Medulla oblongata (tissue), 1 donor: ENCODE results near the gene TMEM201.

Source experiments
- DNase-seq: peaks from one replicate; pipeline ENCODE4 v3.0.0-alpha.2; 2015; ENCODE audit errors: extremely low spot score

TMEM201 gene

DNA sequence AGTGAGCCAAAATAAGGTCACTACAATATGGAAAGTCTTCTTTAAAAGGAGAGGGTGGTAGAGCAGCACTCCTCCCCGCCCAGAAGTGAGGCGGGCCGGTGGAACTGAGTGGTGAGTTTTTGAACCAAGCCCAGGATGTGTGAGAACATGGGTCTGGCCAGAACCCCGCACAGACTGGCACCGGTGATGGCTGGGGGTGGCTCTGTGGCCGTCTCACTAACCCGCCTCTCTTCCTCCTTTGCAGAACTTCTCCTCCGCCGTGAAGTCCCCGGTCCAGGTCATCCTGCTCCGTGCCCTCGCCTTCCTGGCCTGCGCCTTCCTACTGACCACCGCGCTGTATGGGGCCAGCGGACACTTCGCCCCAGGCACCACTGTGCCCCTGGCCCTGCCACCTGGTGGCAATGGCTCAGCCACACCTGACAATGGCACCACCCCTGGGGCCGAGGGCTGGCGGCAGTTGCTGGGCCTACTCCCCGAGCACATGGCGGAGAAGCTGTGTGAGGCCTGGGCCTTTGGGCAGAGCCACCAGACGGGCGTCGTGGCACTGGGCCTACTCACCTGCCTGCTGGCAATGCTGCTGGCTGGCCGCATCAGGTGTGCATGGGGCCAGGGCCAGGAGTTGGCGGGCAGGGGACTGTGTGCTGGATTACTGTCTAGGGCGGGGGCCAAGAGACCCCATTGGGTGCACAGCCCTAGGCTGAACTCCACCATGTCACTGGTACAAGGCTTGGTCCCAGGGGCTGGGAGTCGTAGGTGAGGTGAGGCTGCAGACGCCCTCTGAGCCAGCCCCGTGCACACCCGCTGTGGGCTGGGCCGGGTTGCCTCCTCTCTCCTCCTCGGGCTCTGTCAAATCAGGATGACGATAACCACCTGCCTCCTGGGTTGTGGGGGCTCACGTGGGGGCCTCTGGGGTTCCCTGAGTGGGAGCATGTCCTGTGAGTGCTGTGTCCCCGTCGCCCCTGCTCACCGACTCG lies 12.4 kb downstream of the TMEM201 start:
- DNase-seq = no peak

DNA sequence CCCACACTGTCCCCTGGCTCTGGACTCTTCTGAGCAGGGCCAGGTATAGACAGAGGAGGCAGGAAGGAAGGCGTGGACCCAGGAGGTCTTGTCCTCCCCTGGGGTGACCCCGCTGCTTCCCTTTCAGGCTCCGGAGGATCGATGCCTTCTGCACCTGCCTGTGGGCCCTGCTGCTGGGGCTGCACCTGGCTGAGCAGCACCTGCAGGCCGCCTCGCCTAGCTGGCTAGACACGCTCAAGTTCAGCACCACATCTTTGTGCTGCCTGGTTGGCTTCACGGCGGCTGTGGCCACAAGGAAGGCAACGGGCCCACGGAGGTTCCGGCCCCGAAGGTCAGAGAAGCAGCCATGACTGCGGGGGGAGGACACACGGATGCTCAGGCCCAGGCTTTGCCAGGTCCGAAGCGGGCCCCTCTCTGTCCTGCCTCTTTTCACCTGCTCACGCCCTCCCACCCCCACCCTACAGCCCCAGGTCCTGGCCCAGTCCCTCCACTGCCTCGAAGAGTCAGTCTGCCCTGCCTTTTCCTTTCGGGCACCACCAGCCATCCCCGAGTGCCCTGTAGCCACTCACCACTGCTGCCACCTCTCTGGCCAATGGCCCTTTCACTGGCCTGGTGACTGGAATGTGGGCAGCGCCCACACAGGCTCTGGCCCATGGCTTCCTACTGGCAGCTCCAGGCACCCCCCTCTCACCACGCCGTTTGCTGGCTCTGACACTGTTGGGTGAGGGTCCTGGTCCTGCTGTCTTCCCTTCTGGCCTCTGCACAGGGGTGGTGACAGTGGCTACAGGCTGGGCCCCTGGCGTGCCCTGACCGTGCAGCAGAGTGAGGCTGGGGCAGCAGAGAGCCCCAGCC lies 13.5 kb downstream of the TMEM201 start:
- DNase-seq = no peak

DNA sequence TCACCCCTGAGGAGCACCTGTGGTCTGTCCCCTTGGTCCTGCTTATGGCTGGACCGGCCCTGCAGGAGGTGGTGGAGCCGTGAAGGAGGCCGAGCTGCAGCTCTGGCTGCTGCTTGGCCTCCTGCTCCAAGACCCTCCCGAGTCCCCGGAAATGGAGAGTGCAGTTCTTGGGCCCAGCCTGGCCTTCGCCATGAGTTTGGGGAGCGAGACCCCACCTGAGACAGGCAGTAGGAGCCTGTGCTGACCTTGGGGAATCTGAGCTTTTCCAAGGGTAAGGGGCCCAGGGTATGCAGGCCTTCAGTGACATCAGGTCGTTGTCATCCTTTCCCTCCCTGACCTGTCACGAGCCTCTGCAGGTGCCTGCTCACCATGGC lies 14.1 kb downstream of the TMEM201 start:
- DNase-seq = no peak

DNA sequence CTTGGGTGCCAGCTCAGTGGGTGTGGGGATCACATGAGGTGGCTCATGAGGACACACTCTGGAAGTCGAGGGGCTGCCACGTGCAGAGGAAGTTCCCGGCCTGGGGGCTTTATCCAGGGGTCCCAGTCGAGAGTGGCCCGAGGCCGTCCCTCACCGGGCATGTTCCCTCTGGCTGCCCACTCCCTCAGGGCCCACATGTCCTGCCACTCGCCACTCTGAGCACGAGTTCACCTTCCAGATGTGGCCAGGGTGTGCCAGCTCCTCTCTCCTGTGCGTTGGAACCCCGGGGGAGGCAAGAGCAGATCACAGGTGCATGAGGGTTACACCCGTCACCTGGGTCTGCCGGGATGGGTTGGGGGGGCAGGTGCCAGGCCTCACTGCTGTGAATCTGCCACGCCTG lies 14.6 kb downstream of the TMEM201 start:
- no peak for DNase-seq

DNA sequence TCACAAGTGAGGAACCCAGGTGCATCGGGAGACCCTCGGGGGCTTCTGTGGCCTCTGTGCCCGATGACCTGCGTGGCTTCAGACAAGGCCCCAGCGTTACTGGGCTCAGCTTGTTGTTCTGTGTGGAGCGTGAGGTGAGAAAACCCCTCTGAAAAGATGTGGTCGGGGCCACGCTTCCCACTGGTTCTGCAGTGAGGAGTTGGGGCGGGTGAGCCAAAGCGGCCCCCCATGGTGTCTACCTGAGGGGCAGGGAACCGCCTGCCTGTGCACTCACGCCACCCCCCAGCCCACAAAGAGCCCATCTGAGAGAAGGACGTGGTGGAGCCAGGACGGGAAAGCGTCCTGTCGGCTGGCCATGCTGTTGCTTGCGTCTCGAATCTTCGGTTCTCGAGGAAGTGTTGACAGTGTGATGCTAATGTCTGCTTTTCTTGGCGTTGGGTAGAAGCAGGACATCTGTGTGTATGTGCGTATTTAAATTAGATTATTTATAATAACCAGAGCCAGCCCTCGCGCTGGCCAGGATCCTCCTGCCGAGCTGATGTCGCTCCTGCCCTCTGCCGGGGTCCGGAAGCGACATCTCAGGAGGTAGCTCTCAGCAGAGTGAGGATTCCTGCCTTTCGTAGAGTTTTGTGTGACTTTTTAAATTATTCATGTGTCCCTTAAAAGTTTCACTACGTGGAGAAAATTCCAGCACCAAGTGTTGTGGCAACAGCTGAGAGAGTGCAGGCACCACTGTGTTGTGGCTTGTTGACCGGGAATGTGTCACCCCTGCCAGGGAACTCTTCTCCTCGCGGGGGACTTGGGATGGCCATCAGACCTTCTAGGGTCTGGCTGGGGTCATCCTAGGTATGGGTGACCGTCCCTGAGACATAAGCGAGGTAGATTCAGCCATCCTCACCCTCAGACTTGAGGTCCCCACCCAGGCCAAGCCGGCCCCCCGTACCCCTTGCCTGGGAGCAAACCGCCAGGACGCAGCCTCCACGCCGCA lies 15.3 kb downstream of the TMEM201 start:
- no peak for DNase-seq

- no peak for DNase-seq
Measured at GRCh38 chr1:9604836-9605235, 16.1 kb downstream of the TMEM201 start.

DNA sequence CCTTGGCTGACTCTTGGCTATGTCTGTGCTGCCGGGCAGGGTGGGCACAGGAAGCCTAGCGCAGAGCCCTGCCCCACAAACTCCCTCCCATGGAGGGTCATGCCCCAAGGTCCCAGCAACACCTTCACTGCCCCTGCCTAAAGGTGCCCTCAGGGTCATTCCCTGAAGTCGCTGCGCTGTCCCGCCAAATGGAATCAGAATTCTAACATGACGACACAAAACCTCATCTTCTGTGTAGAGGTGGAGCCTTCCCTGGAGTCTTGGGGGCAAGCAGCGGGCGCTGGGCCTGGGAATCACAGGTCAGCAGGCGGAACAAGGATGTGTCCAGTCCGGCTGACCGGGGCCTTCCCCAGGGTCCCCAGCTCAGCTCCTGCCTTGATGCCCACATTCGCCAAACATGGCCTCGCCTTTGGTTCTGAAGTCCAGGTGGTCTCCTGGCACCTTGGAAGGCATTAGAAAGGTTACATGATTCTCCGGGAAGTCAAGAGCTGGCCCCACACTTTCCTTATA lies 17.3 kb downstream of the TMEM201 start:
- no peak for DNase-seq

DNA sequence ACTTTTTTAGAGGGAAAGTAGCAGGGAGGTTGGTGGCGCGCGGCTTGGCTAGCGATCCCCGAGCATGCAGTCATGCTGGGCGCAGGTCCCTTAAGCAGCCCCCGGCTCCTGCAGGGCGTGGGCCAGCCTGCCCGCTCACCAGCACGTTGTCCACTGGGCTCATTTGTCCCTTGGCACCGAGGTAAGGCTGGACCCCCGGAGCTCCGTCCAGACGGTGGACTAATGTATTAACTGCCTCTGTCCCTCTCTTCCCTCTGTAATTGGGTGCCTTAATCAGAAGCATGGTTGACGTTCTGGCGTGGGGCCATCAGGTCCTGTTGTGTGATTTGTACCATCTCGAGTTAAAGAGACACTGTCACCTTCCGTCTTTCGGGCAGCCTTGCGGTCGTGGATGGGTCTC lies 17.7 kb downstream of the TMEM201 start:
- no peak for DNase-seq

DNA sequence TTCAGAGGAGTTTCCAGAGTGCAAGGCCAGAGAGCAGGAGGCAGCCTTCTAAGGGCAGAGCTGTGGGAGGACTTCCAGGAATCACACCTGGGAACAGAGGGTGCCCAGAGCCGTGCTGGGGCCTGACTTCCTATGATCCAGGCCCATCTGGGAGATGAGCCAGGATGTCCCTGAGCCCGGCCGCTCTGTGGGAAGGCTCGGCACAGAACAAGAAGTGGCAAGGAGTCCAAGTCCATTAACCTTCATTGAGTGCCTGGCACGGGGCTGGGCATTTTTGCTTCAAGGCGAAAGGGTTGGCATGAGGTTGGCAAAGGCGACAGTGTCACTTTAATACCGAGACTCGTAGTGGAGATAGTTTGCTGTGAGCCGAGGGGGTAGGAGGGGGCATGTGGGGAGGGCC lies 18.2 kb downstream of the TMEM201 start:
- peak; percentile 70 for DNase-seq

GRCh38 chr1:9607352-9607751 lies 18.6 kb downstream of the TMEM201 start:
- DNase-seq = no peak

DNA sequence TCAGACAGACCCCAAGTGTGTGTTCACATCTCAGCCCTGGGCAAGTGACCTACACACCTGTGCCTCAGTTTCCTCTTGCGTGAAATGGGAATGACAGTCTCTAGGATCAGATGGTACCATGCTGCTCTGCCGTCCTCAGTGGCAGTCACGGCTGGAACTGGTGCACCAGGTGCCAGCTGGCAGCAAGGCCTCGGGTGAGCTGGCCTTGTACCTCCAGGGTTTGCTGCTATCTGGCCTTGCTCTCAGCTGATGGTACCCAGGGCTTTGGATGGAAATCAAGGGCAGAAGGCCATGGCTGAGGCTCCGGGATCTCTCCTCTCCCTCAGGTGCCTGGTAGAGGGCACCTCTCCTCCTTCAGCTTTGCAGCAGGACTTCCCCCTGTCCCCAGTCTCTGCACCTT lies 21.3 kb downstream of the TMEM201 start:
- DNase-seq = no peak

DNA sequence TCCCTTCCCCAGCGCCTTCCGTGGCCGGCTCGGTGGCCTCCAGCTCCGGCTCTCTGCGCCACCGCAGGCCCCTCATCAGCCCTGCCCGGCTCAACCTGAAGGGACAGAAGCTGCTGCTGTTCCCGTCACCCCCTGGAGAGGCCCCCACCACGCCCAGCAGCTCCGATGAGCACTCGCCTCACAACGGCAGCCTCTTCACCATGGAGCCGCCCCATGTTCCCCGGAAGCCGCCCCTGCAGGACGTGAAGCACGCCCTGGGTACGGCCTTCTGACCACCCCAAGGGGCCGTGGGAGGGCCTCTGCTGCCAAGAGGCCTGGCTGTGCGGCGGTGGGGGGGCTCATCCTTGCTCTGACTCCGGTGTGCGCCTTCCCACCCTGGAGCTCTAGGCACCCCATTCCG lies 21.8 kb downstream of the TMEM201 start:
- no peak for DNase-seq

- no peak for DNase-seq
Measured at GRCh38 chr1:9611716-9612115, 23.0 kb downstream of the TMEM201 start.

DNA sequence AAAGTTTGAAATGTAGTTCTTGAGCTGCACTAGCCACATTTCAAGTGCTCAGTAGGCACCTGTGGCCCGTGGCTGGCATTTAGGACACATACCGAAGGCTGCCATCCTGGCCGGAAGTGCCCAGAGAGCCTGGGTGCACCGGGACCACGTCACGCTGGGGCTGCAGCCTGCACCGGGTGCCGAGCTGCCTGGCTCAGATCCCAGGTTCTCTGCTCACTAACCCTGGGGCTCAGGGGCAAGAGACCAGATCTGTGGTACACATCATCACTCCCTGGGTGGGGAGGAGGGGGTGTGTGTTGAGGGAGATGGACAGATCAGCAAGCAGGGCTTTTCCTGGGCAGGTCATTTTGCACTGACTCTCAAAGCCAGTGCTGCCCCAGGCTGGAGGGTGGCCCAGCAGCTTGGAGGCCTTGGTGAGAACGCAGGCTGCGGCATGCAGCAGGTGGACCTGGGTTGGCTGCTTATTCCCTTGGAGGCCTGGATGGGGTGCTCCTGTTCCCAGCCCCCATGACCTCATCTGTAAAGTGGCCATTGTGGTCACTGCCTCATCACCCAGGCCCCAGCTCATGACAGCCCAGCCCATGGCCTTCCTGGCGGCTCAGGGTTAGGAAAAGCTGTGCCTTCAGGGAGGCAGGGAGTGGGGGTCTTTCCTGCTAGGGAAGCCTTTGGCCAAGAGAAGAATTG lies 23.6 kb downstream of the TMEM201 start:
- DNase-seq = no peak

DNA sequence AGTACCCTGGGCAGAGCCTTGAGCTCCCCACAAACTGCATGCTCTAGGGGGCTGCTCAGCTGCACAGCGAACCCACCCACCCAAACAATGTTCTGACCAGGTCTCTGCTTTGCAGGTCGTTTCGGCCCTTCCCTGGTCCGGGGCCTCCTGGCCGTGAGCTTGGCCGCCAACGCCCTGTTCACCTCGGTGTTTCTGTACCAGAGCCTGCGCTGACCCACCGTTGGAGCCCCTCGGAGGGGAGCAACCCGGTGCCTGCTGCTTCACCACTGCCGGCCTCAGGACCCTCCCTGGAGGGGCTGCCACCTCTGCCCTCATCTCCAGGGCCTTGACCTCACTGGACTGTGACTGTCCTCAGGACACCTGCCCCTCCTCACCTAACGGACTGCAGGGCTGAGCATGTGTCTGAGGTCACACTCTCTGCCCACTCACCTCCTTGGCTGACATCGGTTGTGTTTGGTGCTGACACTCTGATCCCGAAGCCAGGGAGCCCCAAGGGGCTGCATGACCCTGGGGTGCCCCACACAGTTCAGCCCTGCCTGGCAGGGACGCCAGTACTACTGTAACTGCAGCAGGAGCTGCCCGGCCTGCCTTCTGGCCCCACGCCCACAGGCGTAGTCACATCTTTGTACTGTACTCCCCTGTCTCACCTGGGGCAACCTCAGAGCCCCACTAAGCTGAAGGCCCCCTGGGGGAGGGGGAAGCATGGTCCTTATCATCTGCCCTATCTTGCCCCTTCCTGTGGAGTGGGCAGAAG lies 24.3 kb downstream of the TMEM201 start:
- DNase-seq = no peak

DNA sequence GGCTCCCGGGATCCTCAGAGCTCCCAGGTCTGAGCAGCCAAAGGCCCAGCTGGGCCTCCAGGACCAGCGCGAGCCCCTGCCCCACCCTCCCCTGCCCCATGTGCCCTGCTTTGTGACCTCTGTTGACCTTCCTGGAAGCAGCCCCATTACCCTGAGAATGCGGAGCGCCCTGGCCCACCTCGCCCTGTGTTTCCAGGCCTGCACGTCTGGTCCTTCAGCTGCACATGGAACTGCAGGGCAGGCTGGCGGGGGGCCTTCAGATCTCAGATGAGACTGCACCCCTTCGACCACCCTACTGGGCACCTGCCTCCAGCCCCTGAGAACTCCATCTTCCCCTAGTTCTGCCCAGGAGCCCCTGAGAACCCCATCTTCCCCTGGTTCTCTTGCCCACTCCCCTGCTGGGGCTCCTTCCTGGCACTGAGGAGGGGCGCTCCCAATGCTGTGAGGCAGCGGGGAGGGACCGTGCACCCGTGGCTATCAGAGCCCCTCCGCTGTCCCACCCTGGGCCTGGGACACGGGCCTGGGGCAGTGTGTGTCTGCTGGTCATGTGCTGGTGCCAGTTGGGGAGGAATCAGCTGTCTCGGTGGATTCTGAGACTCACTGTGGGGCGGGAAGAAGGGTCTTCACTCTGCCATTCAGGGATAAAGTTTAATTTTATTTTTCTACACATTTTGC lies 25.1 kb downstream of the TMEM201 start:
- no peak for DNase-seq

GRCh38 chr1:9615316-9616063 lies 26.8 kb downstream of the TMEM201 start:
- DNase-seq = peak; percentile 53

GRCh38 chr1:9618909-9619679 lies 30.4 kb downstream of the TMEM201 start:
- no peak for DNase-seq
